ENCODE results near the gene OLIG1.

GRCh38 chr21:33067457-33067856, 2.5 kb upstream of the OLIG1 start:
- no peak for TF ChIP-seq CTCF (IDR thresholded peaks at IDR 0.05)
- no peak for TF ChIP-seq EZH2phosphoT487 (IDR thresholded peaks at IDR 0.05; ENCODE audit: borderline replicate concordance, low read depth)
- TF ChIP-seq POLR2AphosphoS5 (IDR thresholded peaks at IDR 0.05; ENCODE audit: low read depth, low read length): no peak
- TF ChIP-seq EP300 (IDR thresholded peaks at IDR 0.05; ENCODE audit: borderline replicate concordance in 1 of 2, low read depth in 1 of 2, low read length in 1 of 2): no peak
- TF ChIP-seq RFX5 (IDR thresholded peaks at IDR 0.05; ENCODE audit: low read length): no peak
- TF ChIP-seq GABPA (IDR thresholded peaks at IDR 0.05; ENCODE audit: low read depth): no peak
- TF ChIP-seq NFIC (IDR thresholded peaks at IDR 0.05; ENCODE audit: borderline replicate concordance): no peak
- TF ChIP-seq USF2 (IDR thresholded peaks at IDR 0.05; ENCODE audit: borderline replicate concordance, low read depth, low read length): no peak
- TF ChIP-seq JUND (IDR thresholded peaks at IDR 0.05): no peak
- no peak for TF ChIP-seq FOSL2 (IDR thresholded peaks at IDR 0.05; ENCODE audit: borderline replicate concordance, low read depth)
- TF ChIP-seq RXRA (IDR thresholded peaks at IDR 0.05; ENCODE audit: borderline replicate concordance, low read depth): no peak
- no peak for TF ChIP-seq REST (IDR thresholded peaks at IDR 0.05; ENCODE audit: low read depth, low read length)
- no peak for TF ChIP-seq MXI1 (IDR thresholded peaks at IDR 0.05; ENCODE audit: low read depth, low read length)
- TF ChIP-seq YY1 (IDR thresholded peaks at IDR 0.05; ENCODE audit: low read depth): no peak

Data from SK-N-SH (cell line).